GM18867 (cell line): ENCODE results near the gene TP53BP2.
"Not testable (repeated sequence)": the region's sequence is repeated elsewhere in the genome, so short reads cannot be mapped to it uniquely, and the experiment has no call there.

ENCODE experiments used
- ATAC-seq: cut with Tn5 transposase; IDR thresholded peaks from one replicate; pipeline ENCODE4 v1.9.1; 2021; ENCODE audit warnings: mild to moderate bottlenecking, moderate library complexity; ENCODE audit not compliant: unreplicated experiment

The TP53BP2 gene

GRCh38 chr1:223831755-223832636, 13.8 kb downstream of the TP53BP2 start:
- ATAC-seq: no peak

GRCh38 chr1:223829678-223830077, 16.1 kb downstream of the TP53BP2 start:
- no peak for ATAC-seq

- ATAC-seq: no peak
These were observed 17.4 kb downstream of the TP53BP2 start for GRCh38 chr1:223828162-223828848.

GRCh38 chr1:223827193-223827663, 18.5 kb downstream of the TP53BP2 start:
- no peak for ATAC-seq

GRCh38 chr1:223825767-223826748, 19.7 kb downstream of the TP53BP2 start:
- no peak for ATAC-seq

- ATAC-seq: no peak
These were observed 21.0 kb downstream of the TP53BP2 start for GRCh38 chr1:223824712-223825111.

GRCh38 chr1:223824287-223824686, 21.5 kb downstream of the TP53BP2 start:
- ATAC-seq: no peak

- ATAC-seq: no peak
These were observed 24.8 kb downstream of the TP53BP2 start for GRCh38 chr1:223820971-223821370.

- ATAC-seq: no peak
These were observed 25.3 kb downstream of the TP53BP2 start for GRCh38 chr1:223820515-223820858.

- ATAC-seq: no peak
These were observed 25.8 kb downstream of the TP53BP2 start for GRCh38 chr1:223819730-223820514.

GRCh38 chr1:223817265-223817664, 28.5 kb downstream of the TP53BP2 start:
- not testable (repeated sequence) for ATAC-seq

- no peak for ATAC-seq
These were observed 29.9 kb downstream of the TP53BP2 start for GRCh38 chr1:223815865-223816264.

GRCh38 chr1:223815020-223815853, 30.5 kb downstream of the TP53BP2 start:
- ATAC-seq: no peak

- ATAC-seq: no peak
These were observed 32.1 kb downstream of the TP53BP2 start for GRCh38 chr1:223813645-223814044.

GRCh38 chr1:223811634-223812101, 34.1 kb downstream of the TP53BP2 start:
- no peak for ATAC-seq

GRCh38 chr1:223810586-223810985, 35.2 kb downstream of the TP53BP2 start:
- no peak for ATAC-seq

- ATAC-seq: not testable (repeated sequence)
These were observed 35.8 kb downstream of the TP53BP2 start for GRCh38 chr1:223809905-223810304.

- no peak for ATAC-seq
These were observed 42.5 kb downstream of the TP53BP2 start for GRCh38 chr1:223803211-223803610.

- no peak for ATAC-seq
These were observed 43.1 kb downstream of the TP53BP2 start for GRCh38 chr1:223802602-223803001.
